Mucosa of descending colon (tissue), 3 donors: Measurements from ENCODE around the gene SAMD7. TPM values are rescaled to one million over a fixed set of nuclear protein-coding genes. Genes with fewer than 3 reads are reported as not detected.
A peak's percentile ranks its signal among the peaks of the same experiment; 100 is the strongest.

Experiments
- ATAC-seq: fragments of 200-7000 bp; cut with Tn5 transposase; one replicate; pipeline ENCODE4 v1.9.1; 2020; ENCODE audit warnings: mild to moderate bottlenecking, moderate library complexity
- DNase-seq, 3 donors: peaks; one replicate each; pipeline ENCODE4 v3.0.0-alpha.2; 2020
- H3K36me3 ChIP-seq: fragments of 200-600 bp; one replicate; pipeline ENCODE4 v1.8.0; 2021; ENCODE audit warnings: low read depth, mild to moderate bottlenecking
- H3K4me1 ChIP-seq: fragments of 200-600 bp; one replicate; pipeline ENCODE4 v1.8.0; 2021; ENCODE audit warnings: low read depth, mild to moderate bottlenecking
- H3K4me3 ChIP-seq: fragments of 200-600 bp; one replicate; pipeline ENCODE4 v1.8.0; 2021; ENCODE audit warnings: mild to moderate bottlenecking
- H3K9me3 ChIP-seq: fragments of 200-600 bp; one replicate; pipeline ENCODE4 v1.8.0; 2021; ENCODE audit warnings: mild to moderate bottlenecking
- CTCF ChIP-seq: fragments of 200-600 bp; IDR thresholded peaks from one replicate; pipeline ENCODE4 v1.8.0; 2022; ENCODE audit warnings: antibody characterized with exemption, mild to moderate bottlenecking
- intact Hi-C, 2 donors: fragments of 100-400 bp; cut with DNase I in 1 of 2; cut with micrococcal nuclease in 1 of 2; formaldehyde crosslinking; loops; one replicate each; pipeline versions ENCODE4 v1.11.0 to v1.11.1; 2022; cut with DNase I, micrococcal nuclease
- total RNA-seq, 3 donors: library from RNA; stranded (reverse); fragmentation: NEBNext Ultra II Directional in 2 of 3; extraction: Animal tissue kit (Norgen Biotek cat#: 25700) in 2 of 3; gene quantifications; one replicate each; pipeline versions ENCODE4 v1.2.1 to v1.2.4, GENCODE V29; 2021 to 2023
- donor health status: DM: no; HTN: no; CAD: no; lungs with moderate emphysema.
- donor health status: DM: no; HTN: no; CAD: no.
- donor health status: DM: no; HTN: yes; CAD: no.

SAMD7 gene
- total RNA-seq, 3 donors from 2014 or later: not detected

GRCh38 chr3:169984292-169984691 is 72.9 kb downstream of the SAMD7 start:
- no peaks in the 10 kb centered on the region for H3K4me1 ChIP-seq
- no peak for ATAC-seq
- no peak for TF ChIP-seq CTCF
- DNase-seq: peak in 1 of 3 donors; percentile 10
- no peak overlapping the region for H3K4me3 ChIP-seq
- no peaks in the 10 kb centered on the region for H3K9me3 ChIP-seq
- H3K36me3 ChIP-seq: peaks cover 10% of the 10 kb centered on the region
- intact Hi-C loops: no loop called here

Other genes with a start within 250 kb of the SAMD7 start
- 100 to 1,000 TPM in 1 of 3 donors, 10 to 100 TPM in 2; 39.8 to 105 (median 90.5) TPM for gene MECOM, start 247.9 kb upstream of the SAMD7 start, total RNA-seq
- 1 to 10 TPM in 2 of 3 donors, not detected in 1; 2.3 to 7.6 TPM for gene TERC, start 146.5 kb upstream of the SAMD7 start, total RNA-seq
- gene ACTRT3, start 142.0 kb upstream of the SAMD7 start, total RNA-seq: 1 to 10 TPM in 2 of 3 donors, under 1 TPM in 1; 0.90 to 1.1 (median 1.0) TPM
- gene MYNN, start 138.2 kb upstream of the SAMD7 start, total RNA-seq: 10 to 100 TPM; 11.6 to 17.4 (median 13.7) TPM
- gene LRRIQ4, start 98.7 kb upstream of the SAMD7 start, total RNA-seq: under 1 TPM in 1 of 3 donors, not detected in 2; 0.22 TPM
- gene LRRC34, start 98.7 kb upstream of the SAMD7 start, total RNA-seq: 1 to 10 TPM in 1 of 3 donors, under 1 TPM in 2; 0.49 to 1.6 (median 0.67) TPM
- gene LRRC31, start 41.6 kb upstream of the SAMD7 start, total RNA-seq: 10 to 100 TPM; 16.5 to 63.8 (median 42.6) TPM
- gene SEC62, start 55.2 kb downstream of the SAMD7 start, total RNA-seq: 100 to 1,000 TPM in 1 of 3 donors, 10 to 100 TPM in 2; 83.2 to 166 (median 85.9) TPM
- gene GPR160, start 126.4 kb downstream of the SAMD7 start, total RNA-seq: 10 to 100 TPM; 30.0 to 96.5 (median 67.6) TPM